ENCODE results near the gene MYO1C.
"Not testable (repeated sequence)": the region's sequence is repeated elsewhere in the genome, so short reads cannot be mapped to it uniquely, and the experiment has no call there.

Gene MYO1C

DNA sequence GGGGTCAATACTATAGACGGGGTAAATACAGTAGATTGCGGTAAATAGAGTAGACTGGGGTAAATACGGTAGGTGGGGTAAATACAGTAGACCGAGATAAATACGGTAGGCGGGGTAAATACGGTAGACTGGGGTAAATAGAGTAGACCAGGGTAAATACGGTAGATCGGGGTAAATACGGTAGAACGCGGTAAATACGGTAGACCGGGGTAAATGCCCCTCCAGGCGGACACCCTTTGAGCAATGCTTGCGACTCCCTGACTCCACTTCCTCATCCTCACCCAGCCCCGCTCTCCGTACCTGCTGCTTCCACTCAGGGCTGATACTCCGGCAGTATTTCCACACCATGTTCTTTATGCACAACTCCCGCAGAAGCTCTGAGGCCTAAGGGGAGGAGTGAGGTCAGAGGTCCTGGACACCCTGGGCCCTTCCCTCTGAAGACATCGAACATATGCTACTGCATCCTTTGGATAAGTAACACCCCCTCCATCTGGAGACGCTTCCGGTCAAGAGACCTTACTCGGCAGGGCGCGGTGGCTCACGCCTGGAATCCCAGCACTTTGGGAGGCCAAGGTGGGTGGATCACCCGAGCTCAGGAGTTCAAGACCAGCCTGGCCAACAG lies 23.1 kb downstream of the MYO1C start:
- peaks cover 7% of the 10 kb centered on the region for H3K27me3 Mint-ChIP-seq
- H3K4me1 Mint-ChIP-seq (ENCODE audit: low read depth), result peaks cover 15% of the 10 kb centered on the region
- peaks cover 21% of the 10 kb centered on the region for H3K36me3 Mint-ChIP-seq (ENCODE audit: low read depth)
- no peak overlapping the region for H3K27ac Mint-ChIP-seq
- H3K9me3 Mint-ChIP-seq, result no peaks in the 10 kb centered on the region
- no peak overlapping the region for H3K4me3 Mint-ChIP-seq

DNA sequence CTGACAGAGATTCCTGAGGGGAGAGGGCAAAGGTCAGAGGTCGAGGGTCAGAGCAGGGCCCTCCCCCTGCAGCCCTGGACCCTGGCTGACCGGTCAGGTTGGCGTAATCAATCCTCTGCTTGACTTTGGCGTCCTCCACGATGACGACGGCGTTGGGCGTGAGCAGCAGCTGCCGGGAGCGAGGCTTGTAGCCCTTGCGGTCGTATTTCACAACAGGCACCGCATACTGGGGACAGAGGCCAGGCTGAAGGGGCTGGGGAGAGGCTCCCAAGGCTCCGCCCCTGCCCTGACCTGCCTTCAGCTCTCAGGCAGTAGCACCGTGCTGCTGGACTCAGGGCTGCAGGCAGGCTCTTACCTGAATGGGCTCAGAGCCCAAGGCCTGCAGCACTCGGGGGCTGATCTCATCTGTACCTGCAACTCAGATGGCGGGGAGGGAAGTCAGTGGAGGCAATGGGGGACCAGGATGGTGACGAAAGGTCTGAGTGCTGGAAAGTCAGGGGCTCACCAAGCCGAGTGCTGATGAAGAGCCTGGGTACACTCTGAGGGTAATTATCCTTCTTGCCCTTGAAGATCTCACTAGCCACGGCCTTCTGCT lies 24.5 kb downstream of the MYO1C start:
- Mint-ChIP-seq H3K4me3 (no peak overlapping the region), H3K36me3 (ENCODE audit: low read depth) (peaks cover 21% of the 10 kb centered on the region), H3K27ac (no peak overlapping the region), H3K4me1 (ENCODE audit: low read depth) (peaks cover 12% of the 10 kb centered on the region), H3K9me3 (no peaks in the 10 kb centered on the region), H3K27me3 (peaks cover 13% of the 10 kb centered on the region)

DNA sequence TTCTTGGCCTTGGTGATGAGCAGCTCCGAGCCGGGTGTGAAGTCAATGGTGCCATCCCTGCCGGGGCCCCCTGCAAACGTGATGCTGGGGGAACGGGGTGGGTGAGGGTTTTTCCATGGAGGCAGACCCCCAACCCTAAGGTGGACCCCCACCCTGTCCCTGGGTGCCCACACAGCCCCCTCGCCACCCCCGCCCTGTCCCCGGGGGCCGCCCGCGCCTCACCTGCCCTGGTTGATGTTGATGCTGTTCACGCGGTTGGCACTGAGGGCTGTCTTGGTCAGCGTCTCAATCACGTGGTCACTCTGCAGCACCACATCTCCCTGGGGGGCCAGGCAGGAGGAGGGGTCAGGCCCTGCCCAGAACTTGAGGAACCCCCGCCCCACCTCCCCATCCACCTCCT lies 25.2 kb downstream of the MYO1C start:
- Mint-ChIP-seq H3K27me3 (peaks cover 19% of the 10 kb centered on the region), H3K36me3 (ENCODE audit: low read depth) (peaks cover 21% of the 10 kb centered on the region), H3K4me3 (no peak overlapping the region), H3K9me3 (no peaks in the 10 kb centered on the region), H3K27ac (no peak overlapping the region), H3K4me1 (ENCODE audit: low read depth) (peaks cover 19% of the 10 kb centered on the region)

DNA sequence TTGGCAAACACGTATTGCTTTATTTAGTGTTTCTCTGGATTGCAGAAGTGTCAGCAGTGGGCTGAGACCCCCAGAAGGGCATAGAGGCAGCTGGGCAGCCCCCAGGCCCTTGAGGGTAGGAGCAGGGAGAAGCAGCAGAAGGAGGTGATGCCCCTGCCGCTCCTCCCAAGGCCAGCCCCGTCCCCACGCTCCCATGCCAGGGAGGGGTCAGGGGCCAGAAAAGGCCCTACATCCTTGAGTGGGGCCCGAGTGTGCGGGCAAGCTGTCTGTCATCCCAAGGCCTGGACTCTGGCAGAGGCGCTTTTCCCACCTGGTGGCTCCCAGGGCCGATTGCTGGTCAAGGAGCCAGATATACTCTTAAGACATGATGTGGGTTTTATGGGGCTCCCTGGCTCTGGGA lies 28.3 kb downstream of the MYO1C start:
- no peaks in the 10 kb centered on the region for H3K9me3 Mint-ChIP-seq
- H3K36me3 Mint-ChIP-seq (ENCODE audit: low read depth), result peaks cover 17% of the 10 kb centered on the region
- H3K4me3 Mint-ChIP-seq, result no peak overlapping the region
- peaks cover 41% of the 10 kb centered on the region for H3K4me1 Mint-ChIP-seq (ENCODE audit: low read depth)
- no peak overlapping the region for H3K27ac Mint-ChIP-seq
- peaks cover 40% of the 10 kb centered on the region for H3K27me3 Mint-ChIP-seq

DNA sequence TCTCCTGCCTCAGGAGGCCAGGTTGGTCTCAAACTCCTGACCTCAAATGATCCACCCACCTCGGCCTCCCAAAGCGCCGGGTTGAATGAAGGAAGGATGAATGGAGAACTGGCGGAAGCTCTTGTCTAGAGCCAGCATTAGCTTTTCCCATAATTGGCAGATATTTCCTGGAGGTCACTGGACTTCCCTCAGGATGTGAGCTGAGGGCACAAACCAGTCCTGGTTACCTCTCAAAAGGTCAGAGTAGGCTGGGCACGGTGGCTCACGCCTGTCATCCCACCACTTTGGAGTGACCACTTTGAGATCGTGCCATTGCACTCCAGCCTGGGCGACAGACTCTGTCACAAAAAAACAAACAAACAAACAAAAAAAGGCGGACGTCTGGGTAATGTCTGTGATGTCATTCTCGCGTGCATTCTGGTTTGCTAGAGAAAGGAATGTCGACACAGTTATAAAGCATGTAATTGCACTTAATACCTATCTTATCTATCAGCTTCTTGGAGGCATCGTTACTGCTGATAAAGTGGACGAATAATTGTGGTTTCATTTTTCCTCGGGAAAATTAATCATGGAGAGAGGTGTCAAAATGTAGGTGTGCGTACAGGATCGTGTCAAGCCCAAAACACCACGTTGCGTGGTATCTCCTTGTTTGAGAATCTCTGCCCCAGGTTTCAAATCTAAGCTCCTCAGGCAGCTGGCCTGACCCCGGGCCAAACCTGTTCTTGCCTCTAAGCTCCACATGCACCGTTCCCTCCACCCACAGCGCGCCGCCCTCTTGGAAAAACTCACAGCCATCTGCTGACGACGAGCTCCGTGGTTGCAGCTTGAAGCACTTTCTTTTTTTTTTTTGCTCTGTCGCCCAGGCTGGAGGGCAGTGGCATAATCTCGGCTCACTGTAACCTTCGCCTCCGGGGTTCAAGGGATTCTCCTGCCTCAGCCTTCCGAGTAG lies 30.0 kb downstream of the MYO1C start:
- H3K9me3 Mint-ChIP-seq, result no peaks in the 10 kb centered on the region
- H3K4me1 Mint-ChIP-seq (ENCODE audit: low read depth), result peaks cover 41% of the 10 kb centered on the region
- H3K36me3 Mint-ChIP-seq (ENCODE audit: low read depth), result peaks cover 6% of the 10 kb centered on the region
- peak overlapping the region; percentile 63 for H3K4me3 Mint-ChIP-seq
- peaks cover 44% of the 10 kb centered on the region for H3K27me3 Mint-ChIP-seq
- peak overlapping the region; percentile 82 for H3K27ac Mint-ChIP-seq

DNA sequence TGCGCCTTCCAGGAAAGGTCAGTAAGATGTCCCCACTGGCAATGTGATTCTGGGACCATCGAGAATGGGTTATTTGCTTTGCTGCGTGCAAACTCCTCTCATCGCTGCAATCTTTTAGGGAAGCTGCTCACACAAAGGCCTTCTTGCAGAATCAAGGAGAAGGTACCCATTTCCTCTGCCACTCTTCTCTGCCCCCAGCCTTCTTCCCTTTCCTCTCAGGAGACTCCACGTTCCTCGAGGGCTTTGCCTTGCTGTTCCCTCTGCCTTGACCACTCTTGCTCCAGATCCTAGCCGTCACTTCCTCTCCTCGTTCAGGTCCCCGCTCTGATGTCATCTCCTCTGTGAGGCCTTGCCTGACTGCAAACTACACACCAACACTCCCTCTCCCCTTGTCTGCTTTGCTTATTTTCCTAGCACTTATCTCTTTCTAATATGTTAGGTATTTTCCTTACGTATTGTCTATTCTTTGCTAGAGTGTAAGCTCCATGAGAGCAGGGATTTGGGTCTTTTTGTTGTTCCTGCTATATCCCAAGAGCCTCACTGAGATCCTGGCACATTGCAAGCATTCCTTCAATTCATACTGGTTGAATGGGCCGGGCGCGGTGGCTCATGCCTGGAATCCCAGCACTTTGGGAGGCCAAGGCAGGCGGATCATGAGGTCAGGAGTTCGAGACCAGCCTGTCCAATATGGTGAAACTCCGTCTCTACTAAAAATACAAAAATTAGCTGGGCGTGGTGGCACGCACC lies 31.1 kb downstream of the MYO1C start:
- H3K9me3 Mint-ChIP-seq, result no peaks in the 10 kb centered on the region
- H3K4me1 Mint-ChIP-seq (ENCODE audit: low read depth), result peaks cover 48% of the 10 kb centered on the region
- H3K27ac Mint-ChIP-seq, result peak overlapping the region; percentile 49
- peaks cover 47% of the 10 kb centered on the region for H3K27me3 Mint-ChIP-seq
- peaks cover 6% of the 10 kb centered on the region for H3K36me3 Mint-ChIP-seq (ENCODE audit: low read depth)
- H3K4me3 Mint-ChIP-seq, result no peak overlapping the region

DNA sequence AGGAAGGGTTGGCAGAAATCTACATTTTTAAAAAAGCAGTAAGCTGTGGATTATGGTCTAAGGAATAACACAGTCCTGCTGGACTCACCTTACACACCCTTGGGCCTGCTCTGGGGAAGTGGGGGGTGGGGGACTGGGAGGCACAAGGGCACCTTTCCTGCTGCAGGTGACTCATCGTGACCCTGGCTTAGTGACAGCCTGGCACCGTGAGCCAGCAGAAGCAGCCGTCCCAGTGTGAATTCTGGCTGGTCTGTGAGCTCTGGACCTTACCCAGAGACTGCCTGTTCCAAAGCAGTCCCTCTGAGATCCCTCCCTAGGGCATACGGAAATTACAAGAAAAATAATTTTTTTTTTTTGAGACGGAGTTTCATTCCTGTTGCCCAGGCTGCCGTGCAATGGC lies 32.3 kb downstream of the MYO1C start:
- Mint-ChIP-seq H3K9me3 (no peaks in the 10 kb centered on the region), H3K4me1 (ENCODE audit: low read depth) (peaks cover 50% of the 10 kb centered on the region), H3K36me3 (ENCODE audit: low read depth) (peaks cover 6% of the 10 kb centered on the region), H3K27me3 (peaks cover 47% of the 10 kb centered on the region), H3K27ac (no peak overlapping the region), H3K4me3 (no peak overlapping the region)

DNA sequence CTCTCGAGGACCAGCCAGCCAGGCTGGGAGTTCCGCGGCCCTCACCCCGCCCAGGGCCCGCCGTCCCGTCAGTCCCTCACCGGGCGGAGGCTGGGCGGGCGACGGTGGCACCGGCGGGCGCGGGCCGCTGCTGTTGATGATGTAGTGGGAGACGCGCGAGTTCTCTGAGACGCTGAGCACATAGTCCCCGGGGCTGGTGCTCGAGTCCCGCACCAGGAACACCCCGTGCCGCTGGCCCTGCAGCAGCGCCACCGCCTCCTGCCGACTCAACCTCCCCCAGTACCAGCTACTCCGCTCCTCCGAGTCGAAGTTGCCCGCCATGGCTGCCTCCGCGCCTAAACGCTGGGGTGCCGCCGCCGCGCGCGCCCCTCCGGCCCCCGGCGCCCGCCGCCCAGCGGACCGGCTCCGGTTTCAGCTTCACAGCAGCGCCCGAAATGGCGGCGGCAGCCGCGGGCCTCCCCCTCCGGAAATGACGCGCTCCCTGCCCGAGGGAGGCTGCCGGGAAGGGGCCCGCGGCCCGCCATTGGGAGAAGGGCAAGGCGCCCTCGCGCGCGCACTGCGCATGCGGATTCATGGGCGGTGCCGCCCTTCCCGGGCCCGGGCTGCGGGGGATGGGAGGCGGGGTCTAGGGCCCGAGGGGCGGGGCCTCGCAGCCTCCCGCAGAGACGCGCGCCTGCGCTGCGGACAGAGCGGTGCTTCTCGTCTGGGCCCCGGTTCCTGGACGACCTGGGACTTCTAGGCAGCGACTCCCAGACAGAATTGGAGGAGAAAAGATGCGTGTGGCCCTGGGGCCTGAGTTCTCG lies 36.5 kb downstream of the MYO1C start, which contains the start of gene CRK:
Gene CRK (minus strand): TSS at position 436 of the 803 bp plus-strand sequence. CDS start 115 bp downstream, at position 321.
- no peaks in the 10 kb centered on the region for H3K9me3 Mint-ChIP-seq
- peaks cover 50% of the 10 kb centered on the region for H3K4me1 Mint-ChIP-seq (ENCODE audit: low read depth)
- peak within 1 kb of the TSS; percentile 84 for H3K27ac Mint-ChIP-seq
- peaks cover 20% of the 10 kb centered on the region for H3K27me3 Mint-ChIP-seq
- H3K36me3 Mint-ChIP-seq (ENCODE audit: low read depth), result peaks cover 26% of the 10 kb centered on the region
- peak within 1 kb of the TSS; percentile 93 for H3K4me3 Mint-ChIP-seq

DNA sequence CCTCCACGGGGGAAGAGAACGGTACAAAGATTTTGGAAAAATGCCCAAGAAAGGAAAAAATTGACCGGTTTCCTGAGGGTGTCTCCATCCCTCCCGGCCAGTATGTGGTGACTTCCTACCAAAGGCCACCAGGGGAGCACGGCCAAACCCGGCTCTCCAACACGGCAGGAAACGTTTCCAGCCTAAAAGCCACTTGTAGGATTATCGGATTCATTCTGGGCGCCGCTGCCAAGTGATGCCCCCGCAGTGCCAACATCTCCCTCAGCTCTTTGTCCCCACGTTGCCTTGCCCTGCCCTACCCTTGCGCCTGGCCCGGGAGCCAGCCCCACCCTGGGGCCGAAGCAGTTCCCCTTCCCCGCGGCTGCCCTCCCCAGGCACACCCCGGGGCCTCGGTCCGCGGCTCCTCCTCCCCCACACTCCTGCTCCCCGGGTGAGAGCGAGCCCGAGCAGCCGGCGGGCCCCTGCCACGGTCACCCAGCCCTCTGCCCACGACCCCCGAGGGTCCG lies 37.1 kb downstream of the MYO1C start:
- Mint-ChIP-seq H3K4me3 (peak overlapping the region; percentile 93), H3K27ac (peak overlapping the region; percentile 79), H3K4me1 (ENCODE audit: low read depth) (peaks cover 45% of the 10 kb centered on the region), H3K9me3 (no peaks in the 10 kb centered on the region), H3K36me3 (ENCODE audit: low read depth) (peaks cover 26% of the 10 kb centered on the region), H3K27me3 (peaks cover 14% of the 10 kb centered on the region)

DNA sequence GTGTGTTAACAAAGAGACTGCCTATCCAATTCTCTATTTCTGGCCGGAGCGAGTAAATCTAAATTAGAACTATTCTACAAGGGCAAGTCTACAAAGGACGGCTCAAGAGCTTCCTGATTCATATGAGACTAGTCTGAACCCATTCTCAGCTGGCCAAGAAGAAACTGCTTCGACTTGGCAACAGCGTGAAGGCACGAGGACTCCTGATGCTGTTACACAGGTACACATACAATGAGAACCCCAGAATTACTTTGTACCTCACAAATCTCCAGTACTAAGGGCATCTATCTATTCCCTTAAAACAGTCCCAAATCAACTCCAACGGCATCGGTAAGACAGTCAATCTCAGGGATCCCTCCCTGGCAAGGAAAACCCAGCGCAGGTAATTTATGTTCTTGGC lies 37.9 kb downstream of the MYO1C start:
- Mint-ChIP-seq H3K4me1 (ENCODE audit: low read depth) (peaks cover 39% of the 10 kb centered on the region), H3K36me3 (ENCODE audit: low read depth) (peaks cover 26% of the 10 kb centered on the region), H3K4me3 (peak overlapping the region; percentile 93), H3K9me3 (no peaks in the 10 kb centered on the region), H3K27ac (peak overlapping the region; percentile 79), H3K27me3 (peaks cover 8% of the 10 kb centered on the region)

DNA sequence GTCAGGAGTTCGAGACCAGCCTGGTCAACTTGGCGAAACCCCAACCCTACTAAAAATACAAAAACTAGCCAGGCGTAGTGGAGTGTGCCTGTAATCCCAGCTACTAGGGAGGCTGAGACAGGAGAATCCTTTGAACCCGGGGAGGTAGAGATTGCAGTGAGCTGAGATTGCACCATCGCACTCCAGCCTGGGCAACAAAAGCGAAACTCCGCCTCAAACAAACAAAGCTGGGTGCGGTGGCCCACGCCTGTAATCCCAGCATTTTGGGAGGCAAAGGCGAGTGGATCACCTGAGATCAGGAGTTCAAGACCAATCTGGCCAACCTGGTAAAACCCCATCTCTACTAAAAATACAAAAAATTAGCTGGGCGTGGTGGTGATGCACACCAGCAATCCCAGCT lies 38.8 kb downstream of the MYO1C start:
- H3K4me3 Mint-ChIP-seq, result peak overlapping the region; percentile 30
- peaks cover 47% of the 10 kb centered on the region for H3K4me1 Mint-ChIP-seq (ENCODE audit: low read depth)
- peak overlapping the region; percentile 55 for H3K27ac Mint-ChIP-seq
- peaks cover 34% of the 10 kb centered on the region for H3K36me3 Mint-ChIP-seq (ENCODE audit: low read depth)
- not testable (repeated sequence) for H3K27me3 Mint-ChIP-seq, H3K9me3 Mint-ChIP-seq

DNA sequence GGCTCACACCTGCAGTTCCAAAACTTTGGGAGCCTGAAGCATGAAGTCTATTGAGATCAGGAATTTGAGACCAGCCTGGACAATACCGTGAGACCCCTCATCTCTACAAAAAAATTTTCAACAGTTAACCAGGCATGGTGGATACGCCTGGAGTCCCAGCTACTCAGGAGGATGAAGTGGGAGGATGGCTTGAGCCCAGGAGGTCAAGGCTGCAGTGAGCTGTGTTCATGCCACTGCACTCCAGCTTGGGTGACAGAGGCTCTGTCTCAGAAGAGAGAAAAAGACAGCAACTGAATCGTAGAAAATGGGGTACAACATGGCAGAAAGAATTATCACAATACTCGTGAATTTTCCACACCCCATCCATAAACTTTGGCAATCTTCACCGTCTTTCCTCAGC lies 39.6 kb downstream of the MYO1C start:
- Mint-ChIP-seq H3K27ac (peak overlapping the region; percentile 55), H3K4me3 (no peak overlapping the region), H3K4me1 (ENCODE audit: low read depth) (peaks cover 54% of the 10 kb centered on the region)

DNA sequence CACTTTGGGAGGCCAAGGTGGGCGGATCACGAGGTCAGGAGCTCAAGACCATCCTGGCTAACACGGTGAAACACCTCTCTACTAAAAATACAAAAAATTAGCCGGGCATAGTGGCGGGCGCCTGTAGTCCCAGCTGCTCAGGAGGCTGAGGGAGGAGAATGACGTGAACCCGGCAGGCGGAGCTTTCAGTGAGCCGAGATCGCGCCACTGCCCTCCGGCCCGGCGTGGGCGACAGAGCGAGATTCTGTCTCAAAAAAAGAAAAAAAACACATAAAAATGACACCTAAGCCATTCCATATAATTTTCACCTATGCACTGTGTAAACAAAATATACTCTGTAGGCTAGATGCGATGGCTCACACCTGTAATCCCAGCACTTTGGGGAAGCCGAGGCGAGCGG lies 42.2 kb downstream of the MYO1C start:
- H3K27me3 Mint-ChIP-seq, H3K27ac Mint-ChIP-seq, H3K4me3 Mint-ChIP-seq, H3K9me3 Mint-ChIP-seq: not testable (repeated sequence)
- peaks cover 61% of the 10 kb centered on the region for H3K4me1 Mint-ChIP-seq (ENCODE audit: low read depth)
- H3K36me3 Mint-ChIP-seq (ENCODE audit: low read depth), result peaks cover 34% of the 10 kb centered on the region

More for the DNA sequence above, 39.6 kb downstream of the MYO1C start:
- H3K36me3 Mint-ChIP-seq (ENCODE audit: low read depth), result peaks cover 34% of the 10 kb centered on the region
- peaks cover 7% of the 10 kb centered on the region for H3K27me3 Mint-ChIP-seq
- H3K9me3 Mint-ChIP-seq, result no peaks in the 10 kb centered on the region
